Measurements from ENCODE around the gene ADORA2A. TPM values are rescaled to one million over a fixed set of nuclear protein-coding genes. Genes with fewer than 3 reads are reported as not detected.

ADORA2A gene
- total RNA-seq, 1 donor from 2014 or later: 35.8 TPM

DNA sequence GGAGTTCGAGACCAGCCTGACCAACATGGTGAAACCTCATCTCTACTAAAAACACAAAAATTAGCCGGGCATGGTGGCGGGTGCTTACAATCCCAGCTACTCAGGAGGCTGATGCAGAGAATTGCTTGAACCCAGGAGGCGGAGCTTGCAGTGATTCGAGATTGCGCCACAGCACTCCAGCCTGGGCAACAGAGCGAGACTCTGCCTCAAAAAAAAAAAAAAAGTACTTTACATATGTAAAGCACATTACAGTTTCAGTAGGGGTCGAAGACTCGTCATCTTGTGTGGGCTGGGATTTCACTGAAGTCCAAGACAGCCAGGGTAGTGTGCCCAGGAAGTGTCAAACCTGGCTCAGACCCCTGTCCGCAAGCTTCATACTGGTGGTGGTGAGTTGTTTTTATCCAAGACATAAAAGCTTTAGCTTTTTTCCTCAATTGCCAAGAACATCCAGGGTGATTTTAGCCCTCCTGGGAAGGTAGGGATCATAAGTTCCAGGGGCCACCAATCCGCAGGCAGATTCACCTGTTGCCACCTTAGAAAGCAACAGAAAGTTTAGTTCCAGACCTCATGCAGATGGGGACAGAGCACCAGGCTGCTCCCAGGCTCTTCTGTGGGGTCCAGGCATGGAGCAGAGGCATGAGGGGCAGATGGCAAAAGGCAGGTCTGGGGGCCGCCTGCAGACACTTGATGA is 21.6 kb upstream of the ADORA2A start:
- H3K4me3 Mint-ChIP-seq: no peak overlapping the region
- H3K27ac Mint-ChIP-seq: peak overlapping the region; percentile 41
- intact Hi-C loops (cut with micrococcal nuclease): no loop called here
- TF ChIP-seq, protein P1, sequence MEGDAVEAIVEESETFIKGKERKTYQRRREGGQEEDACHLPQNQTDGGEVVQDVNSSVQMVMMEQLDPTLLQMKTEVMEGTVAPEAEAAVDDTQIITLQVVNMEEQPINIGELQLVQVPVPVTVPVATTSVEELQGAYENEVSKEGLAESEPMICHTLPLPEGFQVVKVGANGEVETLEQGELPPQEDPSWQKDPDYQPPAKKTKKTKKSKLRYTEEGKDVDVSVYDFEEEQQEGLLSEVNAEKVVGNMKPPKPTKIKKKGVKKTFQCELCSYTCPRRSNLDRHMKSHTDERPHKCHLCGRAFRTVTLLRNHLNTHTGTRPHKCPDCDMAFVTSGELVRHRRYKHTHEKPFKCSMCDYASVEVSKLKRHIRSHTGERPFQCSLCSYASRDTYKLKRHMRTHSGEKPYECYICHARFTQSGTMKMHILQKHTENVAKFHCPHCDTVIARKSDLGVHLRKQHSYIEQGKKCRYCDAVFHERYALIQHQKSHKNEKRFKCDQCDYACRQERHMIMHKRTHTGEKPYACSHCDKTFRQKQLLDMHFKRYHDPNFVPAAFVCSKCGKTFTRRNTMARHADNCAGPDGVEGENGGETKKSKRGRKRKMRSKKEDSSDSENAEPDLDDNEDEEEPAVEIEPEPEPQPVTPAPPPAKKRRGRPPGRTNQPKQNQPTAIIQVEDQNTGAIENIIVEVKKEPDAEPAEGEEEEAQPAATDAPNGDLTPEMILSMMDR (IDR thresholded peaks at IDR 0.05): no peak
- DNase-seq: no peak
- ChIA-PET POLR2A (no interaction called here), CTCF (no interaction called here)
- peaks cover 40% of the 10 kb centered on the region for H3K36me3 Mint-ChIP-seq (ENCODE audit: low read depth)
- peaks cover 58% of the 10 kb centered on the region for H3K4me1 Mint-ChIP-seq
- H3K27me3 Mint-ChIP-seq: no peaks in the 10 kb centered on the region
- no peak for ATAC-seq (ENCODE audit: low read depth)
- H3K9me3 Mint-ChIP-seq: no peaks in the 10 kb centered on the region

DNA sequence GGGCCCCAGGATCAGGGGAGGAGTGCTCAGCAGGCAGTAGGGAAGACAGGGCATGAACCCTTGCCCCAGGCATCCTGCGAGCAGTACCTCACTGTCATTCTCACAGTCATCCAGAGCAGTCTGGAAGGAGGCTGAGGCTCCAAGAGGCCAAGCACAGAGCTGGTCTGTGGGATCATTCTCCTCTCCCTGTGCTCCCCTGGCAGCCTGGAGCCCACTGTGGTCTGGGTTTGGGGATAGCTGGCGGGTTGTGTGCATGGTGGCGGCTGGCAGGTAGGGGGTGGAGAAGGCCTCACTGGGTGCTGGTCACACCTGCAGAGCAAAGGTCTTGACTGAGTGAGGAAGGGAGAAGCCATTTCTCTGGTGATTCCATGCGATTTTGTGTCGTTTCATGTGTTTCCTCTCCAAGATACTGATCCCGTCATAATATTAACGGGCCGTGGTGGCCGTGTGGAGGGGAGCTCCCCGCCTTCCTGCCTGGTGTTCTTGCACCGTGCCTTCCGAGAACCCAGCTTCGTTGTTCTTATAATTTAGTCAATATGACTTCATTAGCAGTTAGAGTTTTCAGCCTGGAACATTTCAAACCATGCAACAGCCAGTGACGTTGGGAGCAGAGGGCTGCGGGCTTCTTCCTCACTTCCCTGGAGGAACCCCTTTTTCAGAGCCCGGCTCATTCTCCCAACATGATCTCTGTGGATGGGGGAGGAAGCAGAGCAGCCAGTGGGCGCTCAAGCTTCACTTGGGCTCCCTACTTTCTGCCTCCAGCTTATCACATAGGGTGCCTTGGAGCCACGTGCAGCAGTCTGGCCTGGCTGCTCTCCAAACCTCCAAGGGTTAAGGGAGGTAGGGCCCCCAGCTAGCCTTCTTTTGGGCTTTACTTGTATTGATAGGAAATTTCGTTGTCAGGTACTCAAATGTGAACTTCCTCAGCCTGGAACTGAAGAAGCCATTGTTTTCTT is 20.8 kb upstream of the ADORA2A start:
- peaks cover 49% of the 10 kb centered on the region for H3K4me1 Mint-ChIP-seq
- peaks cover 40% of the 10 kb centered on the region for H3K36me3 Mint-ChIP-seq (ENCODE audit: low read depth)
- H3K27ac Mint-ChIP-seq: no peak overlapping the region
- intact Hi-C loops (cut with micrococcal nuclease): no loop called here
- TF ChIP-seq, protein P1 (IDR thresholded peaks at IDR 0.05): no peak
- DNase-seq (no peak), ATAC-seq (ENCODE audit: low read depth) (no peak)
- ChIA-PET CTCF (no interaction called here), POLR2A (no interaction called here)
- H3K9me3 Mint-ChIP-seq: no peaks in the 10 kb centered on the region
- no peaks in the 10 kb centered on the region for H3K27me3 Mint-ChIP-seq
- H3K4me3 Mint-ChIP-seq: no peak overlapping the region

DNA sequence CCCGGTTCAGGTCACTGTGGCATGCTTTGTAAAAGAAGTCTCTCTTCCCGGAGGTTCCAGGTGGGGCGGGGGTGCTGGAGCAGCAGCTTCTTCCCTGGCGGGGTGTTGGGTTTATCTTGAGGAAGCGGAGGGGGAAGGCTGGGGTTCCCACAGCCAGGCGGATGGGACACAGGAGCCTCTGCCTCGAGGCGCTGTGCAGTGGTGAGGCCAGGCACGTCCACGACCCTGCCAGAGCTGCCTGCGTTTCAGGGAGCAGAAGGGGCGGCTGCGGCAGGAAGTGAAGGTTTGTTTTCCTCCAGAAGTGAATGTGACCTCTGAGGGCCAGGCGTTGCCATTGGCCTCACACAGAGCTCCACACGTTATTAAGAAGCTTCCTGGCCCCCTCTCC is 20.1 kb upstream of the ADORA2A start:
- TF ChIP-seq, protein P1 (IDR thresholded peaks at IDR 0.05): no peak
- Mint-ChIP-seq H3K27me3 (no peaks in the 10 kb centered on the region), H3K4me1 (peaks cover 43% of the 10 kb centered on the region), H3K36me3 (ENCODE audit: low read depth) (peaks cover 44% of the 10 kb centered on the region), H3K27ac (peak overlapping the region; percentile 12), H3K9me3 (no peaks in the 10 kb centered on the region), H3K4me3 (no peak overlapping the region)
- intact Hi-C loops (cut with micrococcal nuclease): no loop called here
- ATAC-seq (ENCODE audit: low read depth) (no peak), DNase-seq (no peak)
- ChIA-PET CTCF (no interaction called here), POLR2A (no interaction called here)

DNA sequence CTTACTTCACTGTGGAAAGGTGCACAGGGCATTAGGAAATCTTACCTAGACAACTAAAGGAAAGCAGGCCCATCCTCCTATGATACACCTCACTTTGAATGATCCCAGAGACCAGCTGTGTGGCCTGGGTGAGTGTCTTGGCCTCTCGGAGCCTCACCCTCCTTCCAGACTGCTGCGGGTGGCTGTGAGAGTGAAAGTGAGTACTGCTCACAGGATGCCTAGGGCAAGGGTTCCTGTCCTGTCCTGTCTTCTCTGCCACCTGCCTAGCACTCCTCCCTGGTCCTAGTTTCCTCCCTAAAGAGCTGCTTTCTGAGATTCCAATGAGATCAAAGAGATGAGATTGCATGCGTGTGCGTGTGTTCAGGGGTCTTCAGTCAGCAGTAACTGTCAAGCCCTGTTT is 19.5 kb upstream of the ADORA2A start:
- H3K27ac Mint-ChIP-seq: peak overlapping the region; percentile 3
- no peak for DNase-seq
- CTCF ChIA-PET: no interaction called here

DNA sequence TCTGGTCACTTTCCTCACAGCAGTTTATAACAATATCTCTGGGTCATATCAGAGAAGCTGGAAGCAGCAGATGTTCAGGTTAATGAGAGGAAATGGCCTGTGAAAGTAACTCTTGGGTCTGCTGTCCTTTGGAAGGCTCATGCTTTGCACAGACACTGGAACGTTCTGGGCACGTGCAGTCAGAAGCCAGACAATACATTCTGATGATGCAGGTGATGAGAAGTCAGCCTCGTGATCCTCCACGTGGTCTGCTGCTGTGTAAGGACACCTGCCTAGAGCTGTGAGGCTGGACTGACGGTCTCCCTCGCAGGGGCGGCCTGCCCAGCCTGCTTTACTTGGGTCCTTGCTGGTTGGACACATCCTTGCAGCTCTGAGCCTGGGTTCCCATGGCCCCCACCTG is 18.8 kb upstream of the ADORA2A start:
- Mint-ChIP-seq H3K4me3 (no peak overlapping the region), H3K36me3 (ENCODE audit: low read depth) (peaks cover 52% of the 10 kb centered on the region), H3K27ac (no peak overlapping the region), H3K4me1 (peaks cover 30% of the 10 kb centered on the region), H3K27me3 (no peaks in the 10 kb centered on the region), H3K9me3 (no peaks in the 10 kb centered on the region)
- DNase-seq: no peak
- ATAC-seq (ENCODE audit: low read depth): no peak
- POLR2A ChIA-PET: no interaction called here
- CTCF ChIA-PET: no interaction called here
- intact Hi-C loops (cut with micrococcal nuclease): no loop called here
- TF ChIP-seq, protein P1 (IDR thresholded peaks at IDR 0.05): no peak

More for the DNA sequence above, 19.5 kb upstream of the ADORA2A start:
- intact Hi-C loops (cut with micrococcal nuclease): no loop called here
- no peaks in the 10 kb centered on the region for H3K27me3 Mint-ChIP-seq
- no peaks in the 10 kb centered on the region for H3K9me3 Mint-ChIP-seq
- peaks cover 36% of the 10 kb centered on the region for H3K4me1 Mint-ChIP-seq
- TF ChIP-seq, protein P1 (IDR thresholded peaks at IDR 0.05): no peak
- H3K4me3 Mint-ChIP-seq: no peak overlapping the region
- peaks cover 48% of the 10 kb centered on the region for H3K36me3 Mint-ChIP-seq (ENCODE audit: low read depth)
- POLR2A ChIA-PET: no interaction called here
- no peak for ATAC-seq (ENCODE audit: low read depth)
